C4-2B (cell line): Measurements from ENCODE around the gene GPR31.

Source experiments
- H3K27ac ChIP-seq: fragments of 450-650 bp; 2 replicates; pipeline ENCODE4 v1.5.1; 2017
- CTCF ChIP-seq: fragments of 450-650 bp; conservative IDR thresholded peaks from 2 replicates; pipeline ENCODE4 v1.5.1; 2017; ENCODE audit warnings: mild to moderate bottlenecking
- ZFX ChIP-seq: fragments of 450-650 bp; IDR thresholded peaks from 2 replicates; pipeline ENCODE4 v1.6.1; 2017

The GPR31 gene

GRCh38 chr6:167119670-167120582, 37.9 kb downstream of the GPR31 start:
- TF ChIP-seq ZFX (no peak), CTCF (peak; percentile 34)
- H3K27ac ChIP-seq = no peak overlapping the region

- no peak overlapping the region for H3K27ac ChIP-seq
- TF ChIP-seq ZFX (no peak), CTCF (no peak)
These were observed 38.9 kb downstream of the GPR31 start for GRCh38 chr6:167118839-167119238.

DNA sequence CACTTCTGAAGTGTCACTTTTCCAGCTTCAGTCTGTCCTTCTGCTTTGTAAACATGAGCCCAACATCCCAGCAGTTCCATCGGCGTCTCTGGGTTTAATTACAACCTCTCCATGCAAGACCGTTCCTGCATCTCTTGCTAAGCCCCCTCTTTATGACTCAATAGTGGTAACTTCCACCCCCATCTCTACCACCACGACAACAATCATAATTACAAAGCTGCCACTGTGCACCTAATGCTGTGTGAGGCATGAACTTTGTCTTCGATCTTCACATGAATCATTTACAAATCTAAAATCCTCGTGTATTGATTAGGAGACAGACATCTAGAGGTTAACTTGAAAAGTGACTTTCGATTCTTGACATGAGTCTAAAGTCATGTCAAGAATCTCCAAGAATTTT, 39.8 kb downstream of the GPR31 start:
- H3K27ac ChIP-seq = no peak overlapping the region
- TF ChIP-seq CTCF (no peak), ZFX (no peak)

- no peak for TF ChIP-seq CTCF
- TF ChIP-seq ZFX = no peak
These were observed 40.9 kb downstream of the GPR31 start for GRCh38 chr6:167116838-167117228.

DNA sequence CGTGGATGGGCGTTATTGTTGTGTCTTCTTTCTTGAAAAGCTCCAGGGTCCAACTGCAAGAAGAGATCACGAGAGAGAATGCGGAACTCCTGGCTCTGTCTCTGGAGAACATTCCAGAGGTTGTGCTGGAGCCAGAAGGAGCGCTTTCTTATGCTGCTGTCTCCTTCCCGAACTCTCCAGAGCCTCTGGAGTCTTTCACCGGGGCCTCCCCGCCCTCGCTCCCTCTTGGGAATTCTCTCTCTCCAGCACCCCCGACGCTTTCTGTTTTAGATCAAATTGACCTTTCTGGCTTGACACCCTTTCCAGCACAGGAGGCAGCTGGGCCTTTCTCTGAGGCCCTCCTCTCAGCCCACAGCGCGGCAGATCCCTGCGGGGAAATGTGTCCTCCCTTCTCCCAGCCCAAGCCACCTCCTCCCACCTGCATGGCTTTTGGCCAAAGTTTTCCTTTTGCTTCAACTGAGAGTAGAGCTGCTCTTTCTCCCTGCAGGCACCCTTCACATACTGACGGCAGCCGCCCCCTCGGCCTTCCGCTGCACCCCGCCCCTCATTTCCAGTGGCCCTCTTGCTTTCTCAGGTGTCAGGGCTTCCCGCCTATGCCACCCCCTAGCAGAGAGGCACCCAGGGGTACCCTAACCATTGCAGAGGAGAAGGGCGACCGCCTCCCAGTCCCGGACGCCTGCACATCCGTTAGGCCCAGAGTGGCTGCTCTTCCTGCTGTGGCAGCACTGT, 41.5 kb downstream of the GPR31 start:
- H3K27ac ChIP-seq = no peak overlapping the region
- no peak for TF ChIP-seq ZFX
- TF ChIP-seq CTCF = no peak

More at GRCh38 chr6:167116838-167117228, 40.9 kb downstream of the GPR31 start:
- H3K27ac ChIP-seq = no peak overlapping the region

DNA sequence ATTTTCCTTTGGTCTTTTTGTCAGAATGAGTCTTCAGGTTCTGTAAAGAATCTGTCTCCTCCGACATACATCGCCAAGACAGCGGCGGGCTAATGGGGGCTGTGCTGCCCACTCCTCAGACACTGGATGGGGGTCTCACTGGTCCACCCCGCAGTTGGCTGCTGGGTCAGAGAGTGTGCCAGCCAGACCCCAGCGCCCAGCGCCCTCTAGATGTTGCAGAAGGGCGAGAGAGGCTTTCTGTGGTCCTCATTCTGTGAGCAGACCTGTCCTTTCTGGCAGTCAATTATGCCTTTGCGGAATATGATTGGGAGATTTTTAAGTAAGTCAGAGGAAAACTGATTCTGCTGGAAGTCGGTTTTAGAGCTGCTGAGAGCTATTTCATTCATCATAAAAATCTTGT, 42.7 kb downstream of the GPR31 start:
- no peak overlapping the region for H3K27ac ChIP-seq
- no peak for TF ChIP-seq CTCF
- TF ChIP-seq ZFX = no peak
